Erythroblast (primary cell): ENCODE results near the gene CR2.

Source experiments
- GATA1 ChIP-seq: IDR thresholded peaks from 2 replicates; pipeline ENCODE4 v1.6.1; 2011; ENCODE audit warnings: low read depth, mild to moderate bottlenecking, control low read depth, low read length, moderate library complexity
- POLR2A ChIP-seq: IDR thresholded peaks from 2 replicates; pipeline ENCODE4 v1.6.1; 2011; ENCODE audit warnings: mild to moderate bottlenecking, low read length

- no peak for TF ChIP-seq POLR2A
- TF ChIP-seq GATA1 = no peak
These were observed 48.6 kb downstream of the CR2 start for GRCh38 chr1:207502726-207503125.
